Omental fat pad (tissue), 4 donors: ENCODE data around the gene PCYOX1L. TPM values are rescaled to one million over a fixed set of nuclear protein-coding genes. Genes with fewer than 3 reads are reported as not detected.

ENCODE experiments used
- ATAC-seq: fragments of 150-250 bp; one replicate; pipeline ENCODE4 v1.9.1; 2016; ENCODE audit warnings: mild to moderate bottlenecking, moderate library complexity; ENCODE audit not compliant: low FRiP score
- DNase-seq: peaks from one replicate; pipeline ENCODE4 v3.0.0-alpha.2; 2019; ENCODE audit warnings: low spot score
- CTCF ChIP-seq, 3 donors: fragments of 450-650 bp; IDR thresholded peaks; one replicate each; pipeline ENCODE4 v1.5.1; 2016 to 2017; ENCODE audit warnings: antibody characterized with exemption in 3 of 3, mild to moderate bottlenecking in 3 of 3, moderate library complexity in 2 of 3
- total RNA-seq, 4 donors: library from RNA; depleted of rRNA; stranded (reverse); fragments of >200 nt; gene quantifications; one replicate each; pipeline ENCODE4 v1.1.0, GENCODE V29; 2016

PCYOX1L gene
- total RNA-seq, 4 donors from 2014 or later: 2.3 to 3.9 (median 2.5) TPM

- no peak for DNase-seq
- no peak for ATAC-seq
- no peak for TF ChIP-seq CTCF (IDR thresholded peaks at IDR 0.05)
Measured at GRCh38 chr5:149409268-149409948, 51.6 kb downstream of the PCYOX1L start.

- ATAC-seq (no peak), DNase-seq (no peak)
- TF ChIP-seq CTCF (IDR thresholded peaks at IDR 0.05): no peak
Measured at GRCh38 chr5:149410071-149410470, 52.2 kb downstream of the PCYOX1L start.

GRCh38 chr5:149410721-149411432 is 53.0 kb downstream of the PCYOX1L start:
- DNase-seq (no peak), ATAC-seq (no peak)
- no peak for TF ChIP-seq CTCF (IDR thresholded peaks at IDR 0.05)

- DNase-seq: no peak
- no peak for ATAC-seq
- TF ChIP-seq CTCF (IDR thresholded peaks at IDR 0.05): no peak
Measured at GRCh38 chr5:149411738-149412519, 54.1 kb downstream of the PCYOX1L start.

GRCh38 chr5:149412783-149413476 is 55.1 kb downstream of the PCYOX1L start:
- DNase-seq (no peak), ATAC-seq (no peak)
- TF ChIP-seq CTCF (IDR thresholded peaks at IDR 0.05): no peak

- no peak for TF ChIP-seq CTCF (IDR thresholded peaks at IDR 0.05)
- ATAC-seq (no peak), DNase-seq (no peak)
Measured at GRCh38 chr5:149413477-149414210, 55.8 kb downstream of the PCYOX1L start.
